ENCODE data around the gene ATP13A2. TPM values are rescaled to one million over a fixed set of nuclear protein-coding genes. Genes with fewer than 3 reads are reported as not detected.
A peak's percentile ranks its signal among the peaks of the same experiment; 100 is the strongest.

The ATP13A2 gene
- polyA plus RNA-seq, 3 donors: 17.6 to 37.8 (median 19.5) TPM

DNA sequence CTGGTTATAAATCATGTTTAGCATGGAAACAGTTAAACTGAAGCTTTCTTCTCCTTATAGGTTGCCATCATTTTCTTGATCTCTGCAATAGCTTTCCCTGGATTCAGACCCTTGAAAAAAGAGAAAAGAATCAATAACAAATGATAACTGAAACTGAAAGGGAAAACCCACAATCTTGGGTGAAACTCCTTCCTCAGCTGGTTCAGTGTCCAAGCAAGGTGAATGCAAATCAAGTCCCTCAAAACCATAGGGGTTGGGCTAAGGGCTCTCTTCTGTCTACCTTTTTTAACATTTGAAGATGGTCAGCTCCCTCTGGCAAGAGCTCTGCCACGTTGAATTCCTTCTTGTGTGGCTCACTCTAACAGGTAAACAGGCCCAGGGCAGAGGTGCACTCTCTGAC is 7.1 kb upstream of the ATP13A2 start:
- no peak overlapping the region for H3K27ac ChIP-seq (ENCODE audit: low read depth in 1 of 2, low read length in 2 of 2)
- no peak overlapping the region for H3K4me3 Mint-ChIP-seq
- no peak for DNase-seq
- H3K4me3 ChIP-seq (replicated peaks in 1 of 3; ENCODE audit: low read depth in 2 of 3, low read length in 3 of 3): no peak overlapping the region
- H4K20me1 ChIP-seq (ENCODE audit: insufficient read depth, low read length): peaks cover 17% of the 10 kb centered on the region
- peaks cover 30% of the 10 kb centered on the region for H3K4me1 Mint-ChIP-seq
- peaks cover 59 to 66% of the 10 kb centered on the region in 2 donors for H3K36me3 ChIP-seq (replicated peaks in 1 of 2; ENCODE audit: control insufficient read depth in 1 of 2, insufficient read depth in 2 of 2, low read length in 2 of 2)
- no peak overlapping the region for H3K9ac ChIP-seq (ENCODE audit: insufficient read depth, low read length, poor library complexity, severe bottlenecking)
- WGBS (ENCODE audit: insufficient coverage): 93% methylated on average over 1 of the region's 1 CpG
- H3K36me3 Mint-ChIP-seq: peaks cover 58 to 64% of the 10 kb centered on the region in 2 donors
- peaks cover 26 to 34% of the 10 kb centered on the region in 2 donors for H3K4me1 ChIP-seq (ENCODE audit: control insufficient read depth in 1 of 2, insufficient read depth in 2 of 2, low read length in 2 of 2)
- peaks cover 0 to 2% (median 0%) of the 10 kb centered on the region in 3 donors for H3K27me3 Mint-ChIP-seq (ENCODE audit: low read depth in 3 of 3)
- H3K9me3 Mint-ChIP-seq: peaks cover 0 to 2% (median 0%) of the 10 kb centered on the region in 7 donors
- H3K4me2 ChIP-seq (replicated peaks; ENCODE audit: extremely low read depth, low read length, poor library complexity, severe bottlenecking): no peak overlapping the region
- intact Hi-C loops (cut with micrococcal nuclease): no loop called here
- no peaks in the 10 kb centered on the region for H3K9me3 ChIP-seq (replicated peaks in 1 of 2; ENCODE audit: control insufficient read depth in 1 of 2, insufficient read depth in 1 of 2, low read length in 2 of 2)
- H3K79me2 ChIP-seq (ENCODE audit: insufficient read depth, low read length): no peaks in the 10 kb centered on the region
- H3K27me3 ChIP-seq (ENCODE audit: control insufficient read depth in 2 of 2, insufficient read depth in 2 of 2, low read length in 2 of 2): no peaks in the 10 kb centered on the region
- TF ChIP-seq, protein P1, sequence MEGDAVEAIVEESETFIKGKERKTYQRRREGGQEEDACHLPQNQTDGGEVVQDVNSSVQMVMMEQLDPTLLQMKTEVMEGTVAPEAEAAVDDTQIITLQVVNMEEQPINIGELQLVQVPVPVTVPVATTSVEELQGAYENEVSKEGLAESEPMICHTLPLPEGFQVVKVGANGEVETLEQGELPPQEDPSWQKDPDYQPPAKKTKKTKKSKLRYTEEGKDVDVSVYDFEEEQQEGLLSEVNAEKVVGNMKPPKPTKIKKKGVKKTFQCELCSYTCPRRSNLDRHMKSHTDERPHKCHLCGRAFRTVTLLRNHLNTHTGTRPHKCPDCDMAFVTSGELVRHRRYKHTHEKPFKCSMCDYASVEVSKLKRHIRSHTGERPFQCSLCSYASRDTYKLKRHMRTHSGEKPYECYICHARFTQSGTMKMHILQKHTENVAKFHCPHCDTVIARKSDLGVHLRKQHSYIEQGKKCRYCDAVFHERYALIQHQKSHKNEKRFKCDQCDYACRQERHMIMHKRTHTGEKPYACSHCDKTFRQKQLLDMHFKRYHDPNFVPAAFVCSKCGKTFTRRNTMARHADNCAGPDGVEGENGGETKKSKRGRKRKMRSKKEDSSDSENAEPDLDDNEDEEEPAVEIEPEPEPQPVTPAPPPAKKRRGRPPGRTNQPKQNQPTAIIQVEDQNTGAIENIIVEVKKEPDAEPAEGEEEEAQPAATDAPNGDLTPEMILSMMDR (IDR thresholded peaks at IDR 0.05): no peak
- H2AFZ ChIP-seq (ENCODE audit: insufficient read depth, low read depth, low read length, poor library complexity, severe bottlenecking): no peak overlapping the region
- H3K27ac Mint-ChIP-seq: peak overlapping the region in 4 of 7 donors; percentile 33 to 69 (median 48)

DNA sequence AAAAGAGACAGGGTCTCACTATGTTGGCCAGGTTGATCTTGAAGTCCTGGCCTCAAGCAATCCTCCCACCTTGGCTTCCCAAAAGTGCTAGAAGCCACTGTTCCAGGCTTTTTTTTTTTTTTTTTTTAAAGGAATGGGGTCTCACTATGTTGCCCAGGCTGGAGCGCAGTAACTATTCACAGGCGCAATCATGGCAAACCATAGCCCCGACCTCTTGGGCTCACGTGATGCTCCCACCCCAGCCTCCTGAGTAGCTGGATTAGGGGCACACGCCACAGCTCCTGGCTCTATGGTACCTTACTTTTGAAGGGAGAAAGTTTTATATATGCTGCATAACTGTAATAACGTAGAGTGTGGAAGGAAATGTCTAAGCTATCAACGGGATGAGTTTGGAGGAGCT is 5.7 kb upstream of the ATP13A2 start:
- intact Hi-C loops (cut with micrococcal nuclease): no loop called here
- Histone ChIP-seq H3K27ac (ENCODE audit: low read depth in 1 of 2, low read length in 2 of 2) (no peak overlapping the region), H3K4me1 (ENCODE audit: control insufficient read depth in 1 of 2, insufficient read depth in 2 of 2, low read length in 2 of 2) (peaks cover 24 to 28% of the 10 kb centered on the region in 2 donors), H3K4me3 (replicated peaks in 1 of 3; ENCODE audit: low read depth in 2 of 3, low read length in 3 of 3) (no peak overlapping the region), H3K9ac (ENCODE audit: insufficient read depth, low read length, poor library complexity, severe bottlenecking) (no peak overlapping the region), H3K36me3 (replicated peaks in 1 of 2; ENCODE audit: control insufficient read depth in 1 of 2, insufficient read depth in 2 of 2, low read length in 2 of 2) (peaks cover 46 to 52% of the 10 kb centered on the region in 2 donors), H3K4me2 (replicated peaks; ENCODE audit: extremely low read depth, low read length, poor library complexity, severe bottlenecking) (no peak overlapping the region), H3K27me3 (ENCODE audit: control insufficient read depth in 2 of 2, insufficient read depth in 2 of 2, low read length in 2 of 2) (no peaks in the 10 kb centered on the region), H2AFZ (ENCODE audit: insufficient read depth, low read depth, low read length, poor library complexity, severe bottlenecking) (no peak overlapping the region), H3K9me3 (replicated peaks in 1 of 2; ENCODE audit: control insufficient read depth in 1 of 2, insufficient read depth in 1 of 2, low read length in 2 of 2) (no peaks in the 10 kb centered on the region), H3K79me2 (ENCODE audit: insufficient read depth, low read length) (no peaks in the 10 kb centered on the region), H4K20me1 (ENCODE audit: insufficient read depth, low read length) (peaks cover 12% of the 10 kb centered on the region)
- TF ChIP-seq, protein P1 (IDR thresholded peaks at IDR 0.05): no peak
- no peak overlapping the region for H3K4me3 Mint-ChIP-seq
- H3K36me3 Mint-ChIP-seq: peaks cover 44 to 50% of the 10 kb centered on the region in 2 donors
- peaks cover 28% of the 10 kb centered on the region for H3K4me1 Mint-ChIP-seq
- peaks cover 0 to 2% (median 0%) of the 10 kb centered on the region in 7 donors for H3K9me3 Mint-ChIP-seq
- no CpG with 5 or more reads among the region's 7 CpGs for WGBS (ENCODE audit: insufficient coverage)
- H3K27ac Mint-ChIP-seq: peak overlapping the region in 2 of 7 donors; percentile 76 to 77
- peaks cover 2 to 5% (median 3%) of the 10 kb centered on the region in 3 donors for H3K27me3 Mint-ChIP-seq (ENCODE audit: low read depth in 3 of 3)
- no peak for DNase-seq
